Left lung (tissue), 10 donors: Measurements from ENCODE around the gene CFAP161. TPM values are rescaled to one million over a fixed set of nuclear protein-coding genes. Genes with fewer than 3 reads are reported as not detected.

Source experiments
- ATAC-seq: fragments of 200-7000 bp; cut with Tn5 transposase; one replicate; pipeline ENCODE4 v1.9.1; 2020; ENCODE audit warnings: moderate library complexity
- DNase-seq, 4 donors: peaks; one replicate each; pipeline ENCODE4 v3.0.0-alpha.2; 2013 to 2020
- H3K27ac ChIP-seq, 2 donors: fragments of 200-600 bp; sonication (generic) in 1 of 2; one replicate each; pipeline versions ENCODE4 v1.5.0 to v1.8.0; 2020 to 2021
- H3K27me3 ChIP-seq, 2 donors: fragments of 200-600 bp; sonication (generic) in 1 of 2; one replicate each; pipeline versions ENCODE4 v1.5.0 to v1.8.0; 2020 to 2021
- H3K36me3 ChIP-seq, 2 donors: fragments of 200-600 bp; sonication (generic) in 1 of 2; one replicate each; pipeline versions ENCODE4 v1.5.0 to v1.8.0; 2020 to 2021
- H3K4me1 ChIP-seq, 2 donors: fragments of 200-600 bp; one replicate each; pipeline ENCODE4 v1.8.0; 2021
- H3K4me3 ChIP-seq, 2 donors: fragments of 200-600 bp; sonication (generic) in 1 of 2; one replicate each; pipeline versions ENCODE4 v1.5.0 to v1.8.0; 2020 to 2021; ENCODE audit warnings: mild to moderate bottlenecking in 1 of 2
- H3K9me3 ChIP-seq, 2 donors: fragments of 200-600 bp; sonication (generic) in 1 of 2; one replicate each; pipeline versions ENCODE4 v1.5.0 to v1.8.0; 2020 to 2021
- CTCF ChIP-seq, 2 donors: fragments of 200-600 bp; sonication (generic) in 1 of 2; IDR thresholded peaks; one replicate each; pipeline versions ENCODE4 v1.5.0 to v1.8.0; 2021; ENCODE audit warnings: antibody characterized with exemption in 2 of 2
- intact Hi-C, 2 donors: fragments of 100-400 bp; cut with DNase I; formaldehyde crosslinking; loops; one replicate each; pipeline versions ENCODE4 v1.11.2 to v1.14.2; 2022
- polyA plus RNA-seq, 6 donors: library from polyadenylated mRNA; unstranded; fragments of 120-200 nt; gene quantifications; one replicate each; pipeline ENCODE4 v1.2.1, GENCODE V29; 2013; ENCODE audit not compliant: insufficient read length in 6 of 6
- total RNA-seq, 2 donors: library from RNA; stranded (reverse); fragmentation: NEBNext Ultra II Directional; extraction: Animal tissue kit (Norgen Biotek cat#: 25700); gene quantifications; one replicate each; pipeline ENCODE4 v1.2.1, GENCODE V29; 2021
- donor health status: DM: no; HTN: yes; CAD: no.
- donor health status: DM: no; HTN: no; CAD: no.

The CFAP161 gene
- total and polyA plus RNA-seq, 8 donors = 0.64 to 12.2 (median 5.7) TPM

GRCh38 chr15:81146006-81146405, 11.9 kb downstream of the CFAP161 start:
- TF ChIP-seq CTCF (IDR thresholded peaks at IDR 0.05) = no peak
- Histone ChIP-seq H3K9me3 (no peaks in the 10 kb centered on the region), H3K4me1 (no peaks in the 10 kb centered on the region), H3K4me3 (no peak overlapping the region), H3K36me3 (no peaks in the 10 kb centered on the region), H3K27ac (no peak overlapping the region), H3K27me3 (no peaks in the 10 kb centered on the region)
- DNase-seq = no peak
- no peak for ATAC-seq
- intact Hi-C loops = no loop called here

GRCh38 chr15:81146466-81146865, 12.4 kb downstream of the CFAP161 start:
- no peaks in the 10 kb centered on the region for H3K4me1 ChIP-seq
- H3K27ac ChIP-seq = no peak overlapping the region
- H3K9me3 ChIP-seq = no peaks in the 10 kb centered on the region
- no peak for DNase-seq
- no peaks in the 10 kb centered on the region for H3K27me3 ChIP-seq
- no peaks in the 10 kb centered on the region for H3K36me3 ChIP-seq
- ATAC-seq = no peak
- intact Hi-C loops = no loop called here
- no peak overlapping the region for H3K4me3 ChIP-seq
- TF ChIP-seq CTCF (IDR thresholded peaks at IDR 0.05) = no peak

- H3K36me3 ChIP-seq = no peaks in the 10 kb centered on the region
- no peak overlapping the region for H3K4me3 ChIP-seq
- no peaks in the 10 kb centered on the region for H3K9me3 ChIP-seq
- TF ChIP-seq CTCF (IDR thresholded peaks at IDR 0.05) = no peak
- no peaks in the 10 kb centered on the region for H3K27me3 ChIP-seq
- H3K4me1 ChIP-seq = no peaks in the 10 kb centered on the region
- no peak overlapping the region for H3K27ac ChIP-seq
- intact Hi-C loops = no loop called here
- no peak for ATAC-seq
- no peak for DNase-seq
Observed at GRCh38 chr15:81151389-81151788, 17.3 kb downstream of the CFAP161 start.

GRCh38 chr15:81152339-81152738, 18.3 kb downstream of the CFAP161 start:
- TF ChIP-seq CTCF (IDR thresholded peaks at IDR 0.05) = no peak
- H3K9me3 ChIP-seq = no peaks in the 10 kb centered on the region
- intact Hi-C loops = no loop called here

GRCh38 chr15:81152799-81153198, 18.7 kb downstream of the CFAP161 start:
- no peak for TF ChIP-seq CTCF (IDR thresholded peaks at IDR 0.05)
- Histone ChIP-seq H3K36me3 (no peaks in the 10 kb centered on the region), H3K4me1 (no peaks in the 10 kb centered on the region), H3K9me3 (no peaks in the 10 kb centered on the region), H3K27me3 (no peaks in the 10 kb centered on the region), H3K4me3 (no peak overlapping the region), H3K27ac (no peak overlapping the region)
- no peak for DNase-seq
- ATAC-seq = no peak
- intact Hi-C loops = no loop called here

More at GRCh38 chr15:81152339-81152738, 18.3 kb downstream of the CFAP161 start:
- H3K27ac ChIP-seq = no peak overlapping the region
- no peaks in the 10 kb centered on the region for H3K27me3 ChIP-seq
- no peaks in the 10 kb centered on the region for H3K36me3 ChIP-seq
- DNase-seq (no peak), ATAC-seq (no peak)
- H3K4me1 ChIP-seq = no peaks in the 10 kb centered on the region
- H3K4me3 ChIP-seq = no peak overlapping the region
